Gastrocnemius medialis (tissue), 4 donors: ENCODE results near the gene SMG6.

Experiments used
- CTCF ChIP-seq, 5 experiments: fragments of 450-650 bp in 3 of 5; fragments of 200-600 bp in 2 of 5; sonication (generic) in 2 of 5; IDR thresholded peaks in 4 of 5; conservative IDR thresholded peaks in 1 of 5; 1 replicate in 4 of 5; 2 replicates in 1 of 5; pipeline ENCODE4 v1.5.1; 2016 to 2019; ENCODE audit warnings: antibody characterized with exemption in 5 of 5, mild to moderate bottlenecking in 3 of 5, moderate library complexity in 3 of 5
- POLR2A ChIP-seq, 2 donors: fragments of 450-650 bp; IDR thresholded peaks; one replicate each; pipeline ENCODE4 v1.6.1; 2017; ENCODE audit warnings: antibody characterized with exemption in 2 of 2, mild to moderate bottlenecking in 2 of 2, moderate library complexity in 2 of 2

- TF ChIP-seq POLR2A (IDR thresholded peaks at IDR 0.05): no peak
- peak in 2 of 5 experiments; percentile 17 to 20 for TF ChIP-seq CTCF (IDR thresholded peaks at IDR 0.05 in 4 of 5, conservative IDR thresholded peaks at IDR 0.05 in 1 of 5)
Observed at GRCh38 chr17:2090804-2091534, 212.6 kb downstream of the SMG6 start.
